ENCODE data around the gene SPRED2. TPM values are rescaled to one million over a fixed set of nuclear protein-coding genes. Genes with fewer than 3 reads are reported as not detected.

Gene SPRED2
- total RNA-seq, 4 donors from 2014 or later: 8.1 to 15.1 (median 9.1) TPM

DNA sequence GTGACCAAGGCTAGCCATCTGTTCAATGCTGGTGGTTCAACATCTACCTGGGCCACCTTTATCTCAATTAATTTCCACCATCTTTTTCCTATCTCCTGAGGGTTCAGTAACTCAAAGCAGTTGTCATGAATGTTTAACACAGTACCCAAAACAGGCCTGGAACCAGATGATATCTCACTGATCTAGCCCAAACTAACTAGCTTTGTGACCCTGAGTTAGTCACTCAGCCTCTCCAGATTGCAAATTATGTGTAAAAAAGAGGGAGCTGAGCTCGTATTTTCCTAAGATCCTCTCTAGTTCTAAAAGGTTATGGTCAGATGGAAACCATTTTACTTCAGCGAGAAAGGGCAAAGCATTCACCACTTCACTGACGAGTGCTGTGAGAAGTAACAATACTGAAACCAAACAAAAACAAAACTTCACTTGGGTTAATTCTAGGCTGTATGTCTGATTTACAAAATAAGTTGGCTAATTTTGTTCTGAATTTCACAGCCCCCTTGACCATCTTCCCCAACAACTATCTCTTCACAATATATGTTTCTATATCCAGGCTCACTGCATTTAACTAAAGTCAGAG lies 14.8 kb downstream of the SPRED2 start:
- intact Hi-C loops (cut with DNase I): no loop called here
- Histone ChIP-seq H3K4me3 (no peak overlapping the region), H3K27ac (no peak overlapping the region), H3K27me3 (no peaks in the 10 kb centered on the region), H3K36me3 (no peaks in the 10 kb centered on the region), H3K4me1 (peaks cover 0 to 37% (median 2%) of the 10 kb centered on the region in 3 donors), H3K9me3 (no peaks in the 10 kb centered on the region)
- no peak for TF ChIP-seq POLR2A (IDR thresholded peaks at IDR 0.05)
- TF ChIP-seq, protein P1, sequence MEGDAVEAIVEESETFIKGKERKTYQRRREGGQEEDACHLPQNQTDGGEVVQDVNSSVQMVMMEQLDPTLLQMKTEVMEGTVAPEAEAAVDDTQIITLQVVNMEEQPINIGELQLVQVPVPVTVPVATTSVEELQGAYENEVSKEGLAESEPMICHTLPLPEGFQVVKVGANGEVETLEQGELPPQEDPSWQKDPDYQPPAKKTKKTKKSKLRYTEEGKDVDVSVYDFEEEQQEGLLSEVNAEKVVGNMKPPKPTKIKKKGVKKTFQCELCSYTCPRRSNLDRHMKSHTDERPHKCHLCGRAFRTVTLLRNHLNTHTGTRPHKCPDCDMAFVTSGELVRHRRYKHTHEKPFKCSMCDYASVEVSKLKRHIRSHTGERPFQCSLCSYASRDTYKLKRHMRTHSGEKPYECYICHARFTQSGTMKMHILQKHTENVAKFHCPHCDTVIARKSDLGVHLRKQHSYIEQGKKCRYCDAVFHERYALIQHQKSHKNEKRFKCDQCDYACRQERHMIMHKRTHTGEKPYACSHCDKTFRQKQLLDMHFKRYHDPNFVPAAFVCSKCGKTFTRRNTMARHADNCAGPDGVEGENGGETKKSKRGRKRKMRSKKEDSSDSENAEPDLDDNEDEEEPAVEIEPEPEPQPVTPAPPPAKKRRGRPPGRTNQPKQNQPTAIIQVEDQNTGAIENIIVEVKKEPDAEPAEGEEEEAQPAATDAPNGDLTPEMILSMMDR (IDR thresholded peaks at IDR 0.05): no peak
- DNase-seq: no peak
- WGBS, 2 donors: 70 to 77% methylated on average over 3 of the region's 3 CpGs

DNA sequence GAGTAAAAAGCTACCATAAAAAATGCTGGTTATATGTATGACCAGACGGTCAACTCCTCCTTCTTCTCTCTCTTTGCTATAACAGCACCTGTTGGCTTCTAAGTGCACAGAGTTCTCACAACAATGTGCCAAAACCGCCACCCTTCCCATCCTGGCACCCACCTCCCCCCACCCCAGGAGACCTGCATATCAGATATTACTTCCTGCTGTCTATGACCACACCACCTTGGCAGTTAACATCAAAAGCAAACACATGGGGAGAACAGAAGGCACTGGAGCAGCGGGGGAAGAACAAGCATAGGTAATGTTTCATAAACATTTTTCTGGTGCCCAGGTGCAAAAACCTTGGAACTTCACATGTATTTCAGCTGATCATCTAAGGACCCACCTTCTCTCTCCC lies 15.5 kb downstream of the SPRED2 start:
- 83% methylated on average over 3 of the region's 3 CpGs for WGBS, 2 donors
- Histone ChIP-seq H3K4me1 (peaks cover 0 to 33% (median 2%) of the 10 kb centered on the region in 3 donors), H3K36me3 (no peaks in the 10 kb centered on the region), H3K27ac (no peak overlapping the region), H3K4me3 (no peak overlapping the region), H3K9me3 (no peaks in the 10 kb centered on the region), H3K27me3 (no peaks in the 10 kb centered on the region)
- intact Hi-C loops (cut with DNase I): no loop called here
- no peak for DNase-seq
- no peak for TF ChIP-seq POLR2A (IDR thresholded peaks at IDR 0.05)
- TF ChIP-seq, protein P1 (IDR thresholded peaks at IDR 0.05): no peak

DNA sequence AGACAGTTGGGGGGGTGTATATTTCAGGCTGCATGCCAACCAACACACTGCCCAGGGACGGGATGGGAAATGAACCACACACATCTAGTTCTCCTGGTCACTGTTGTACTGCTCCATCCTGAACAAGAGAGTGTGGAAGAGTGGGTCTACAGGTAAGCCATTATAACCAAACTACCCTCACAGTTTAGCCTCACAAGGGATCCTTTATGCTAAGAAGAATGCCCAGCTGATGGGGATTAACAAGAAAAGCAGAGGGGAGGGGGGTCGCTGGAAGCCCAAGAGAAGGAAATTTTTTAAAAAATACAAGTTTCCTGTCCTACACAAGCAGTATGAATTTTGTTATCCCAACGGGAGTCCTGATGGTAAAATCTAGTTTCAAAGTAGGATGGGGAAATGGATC lies 16.1 kb downstream of the SPRED2 start:
- WGBS, 2 donors: 72 to 79% methylated on average over 3 of the region's 3 CpGs
- Histone ChIP-seq H3K36me3 (no peaks in the 10 kb centered on the region), H3K27ac (no peak overlapping the region), H3K9me3 (no peaks in the 10 kb centered on the region), H3K27me3 (no peaks in the 10 kb centered on the region), H3K4me1 (peaks cover 0 to 30% (median 2%) of the 10 kb centered on the region in 3 donors), H3K4me3 (no peak overlapping the region)
- intact Hi-C loops (cut with DNase I): no loop called here
- DNase-seq: no peak
- TF ChIP-seq, protein P1 (IDR thresholded peaks at IDR 0.05): no peak
- no peak for TF ChIP-seq POLR2A (IDR thresholded peaks at IDR 0.05)

DNA sequence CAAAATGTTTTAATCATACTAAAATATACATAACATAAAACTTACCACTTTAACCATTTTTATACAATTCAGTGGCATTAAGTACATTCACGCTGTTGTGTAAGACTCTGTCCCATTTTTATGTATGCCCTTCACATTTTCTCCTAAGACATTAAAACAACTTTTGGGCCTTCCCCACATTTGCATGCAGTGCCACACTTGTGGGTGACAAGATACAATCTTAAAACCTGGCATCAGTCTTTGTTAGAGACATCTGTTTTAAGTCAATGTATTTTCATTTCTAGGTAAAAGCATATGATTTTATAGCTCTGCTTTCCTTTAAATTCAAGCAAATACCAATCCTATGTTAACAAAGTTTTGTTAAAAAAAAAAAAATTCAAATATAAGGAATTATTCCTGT lies 17.3 kb downstream of the SPRED2 start:
- H3K36me3 ChIP-seq: no peaks in the 10 kb centered on the region
- no peaks in the 10 kb centered on the region for H3K27me3 ChIP-seq
- no peak overlapping the region for H3K4me3 ChIP-seq
- TF ChIP-seq, protein P1 (IDR thresholded peaks at IDR 0.05): no peak
- TF ChIP-seq POLR2A (IDR thresholded peaks at IDR 0.05): no peak
- no peaks in the 10 kb centered on the region for H3K9me3 ChIP-seq
- no peak for DNase-seq
- intact Hi-C loops (cut with DNase I): no loop called here
- peaks cover 0 to 18% (median 0%) of the 10 kb centered on the region in 3 donors for H3K4me1 ChIP-seq
- no peak overlapping the region for H3K27ac ChIP-seq
- 81 to 94% methylated on average over 1 of the region's 1 CpG for WGBS, 2 donors

DNA sequence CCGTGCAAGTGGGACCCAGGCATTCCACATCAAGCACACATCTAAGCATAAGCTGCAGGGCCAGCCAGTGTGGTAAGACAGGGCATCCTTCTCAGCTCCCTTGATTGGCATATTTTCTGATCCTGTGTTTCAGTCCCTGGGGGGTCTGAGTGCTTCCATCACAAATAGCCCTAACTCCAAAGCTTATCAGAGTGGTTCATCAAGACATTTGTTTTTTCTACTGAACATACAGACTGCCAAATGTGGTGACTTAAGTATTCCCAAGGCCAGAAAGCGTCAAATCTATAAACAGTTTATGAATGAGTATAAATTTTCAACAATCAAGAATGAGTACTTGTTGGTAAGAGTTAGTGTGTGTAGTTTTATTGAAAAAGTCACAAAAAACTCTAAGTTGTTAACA lies 18.8 kb downstream of the SPRED2 start:
- no peak for DNase-seq
- H3K27ac ChIP-seq: no peak overlapping the region
- H3K9me3 ChIP-seq: no peaks in the 10 kb centered on the region

More for the DNA sequence above, 18.8 kb downstream of the SPRED2 start:
- WGBS, 2 donors: 73 to 76% methylated on average over 2 of the region's 2 CpGs
- intact Hi-C loops (cut with DNase I): no loop called here
- TF ChIP-seq POLR2A (IDR thresholded peaks at IDR 0.05): no peak
- TF ChIP-seq, protein P1 (IDR thresholded peaks at IDR 0.05): no peak
- H3K4me3 ChIP-seq: no peak overlapping the region
- peaks cover 0 to 17% (median 0%) of the 10 kb centered on the region in 3 donors for H3K4me1 ChIP-seq
- no peaks in the 10 kb centered on the region for H3K27me3 ChIP-seq
- no peaks in the 10 kb centered on the region for H3K36me3 ChIP-seq

All from esophagus squamous epithelium (tissue), 5 donors.